ENCODE results near the gene TENT5C.

The TENT5C gene

DNA sequence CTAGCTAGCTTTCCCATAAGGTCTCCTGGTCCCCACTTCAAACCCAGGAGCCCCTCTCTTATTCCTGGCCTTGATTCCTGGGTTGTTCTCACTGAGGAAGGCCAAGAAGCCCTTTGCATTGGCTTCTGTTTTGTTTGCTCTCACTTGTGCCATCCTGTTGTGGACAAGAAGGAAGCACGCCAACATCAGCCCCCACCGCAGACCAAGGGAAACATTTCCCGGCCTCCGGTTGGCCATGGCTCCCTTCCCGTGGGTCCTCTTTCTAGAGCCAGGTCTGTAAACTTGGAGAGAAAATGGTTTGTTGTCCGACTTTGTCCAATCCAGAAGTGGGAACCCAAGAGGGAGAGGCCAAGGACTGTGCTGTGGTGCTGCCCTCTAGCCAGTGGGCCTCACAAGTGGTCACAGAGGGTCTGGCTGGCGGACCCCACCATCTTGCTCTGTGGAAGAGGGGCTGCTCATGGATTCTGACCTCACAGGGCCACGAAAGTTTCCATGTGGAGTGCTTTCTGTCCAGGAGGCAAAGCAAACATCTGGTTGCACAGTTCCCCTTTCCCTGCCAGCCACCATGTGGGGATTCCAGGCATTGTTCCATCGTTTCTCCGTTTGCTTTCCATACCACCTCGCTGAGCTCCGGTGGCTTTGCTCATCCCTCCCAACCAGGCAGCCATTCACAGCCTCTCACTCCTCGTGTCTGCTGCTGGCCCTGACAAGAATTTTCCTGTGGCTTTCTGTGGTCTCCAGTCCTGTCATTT, 18.9 kb upstream of the TENT5C start:
- DNase-seq (ENCODE audit: extremely low read depth, insufficient read length): no peak
- H3K27me3 ChIP-seq (replicated peaks; ENCODE audit: control insufficient read depth, insufficient read depth, low read length): peaks cover 5% of the 10 kb centered on the region
- no peaks in the 10 kb centered on the region for H3K36me3 ChIP-seq (ENCODE audit: control insufficient read depth, insufficient read depth, low read length)
- TF ChIP-seq, protein P1, sequence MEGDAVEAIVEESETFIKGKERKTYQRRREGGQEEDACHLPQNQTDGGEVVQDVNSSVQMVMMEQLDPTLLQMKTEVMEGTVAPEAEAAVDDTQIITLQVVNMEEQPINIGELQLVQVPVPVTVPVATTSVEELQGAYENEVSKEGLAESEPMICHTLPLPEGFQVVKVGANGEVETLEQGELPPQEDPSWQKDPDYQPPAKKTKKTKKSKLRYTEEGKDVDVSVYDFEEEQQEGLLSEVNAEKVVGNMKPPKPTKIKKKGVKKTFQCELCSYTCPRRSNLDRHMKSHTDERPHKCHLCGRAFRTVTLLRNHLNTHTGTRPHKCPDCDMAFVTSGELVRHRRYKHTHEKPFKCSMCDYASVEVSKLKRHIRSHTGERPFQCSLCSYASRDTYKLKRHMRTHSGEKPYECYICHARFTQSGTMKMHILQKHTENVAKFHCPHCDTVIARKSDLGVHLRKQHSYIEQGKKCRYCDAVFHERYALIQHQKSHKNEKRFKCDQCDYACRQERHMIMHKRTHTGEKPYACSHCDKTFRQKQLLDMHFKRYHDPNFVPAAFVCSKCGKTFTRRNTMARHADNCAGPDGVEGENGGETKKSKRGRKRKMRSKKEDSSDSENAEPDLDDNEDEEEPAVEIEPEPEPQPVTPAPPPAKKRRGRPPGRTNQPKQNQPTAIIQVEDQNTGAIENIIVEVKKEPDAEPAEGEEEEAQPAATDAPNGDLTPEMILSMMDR (IDR thresholded peaks at IDR 0.05; ENCODE audit: insufficient read depth, low read length, poor library complexity, severe bottlenecking): no peak
- no peak overlapping the region for H3K4me3 ChIP-seq (replicated peaks; ENCODE audit: low read depth, low read length)

DNA sequence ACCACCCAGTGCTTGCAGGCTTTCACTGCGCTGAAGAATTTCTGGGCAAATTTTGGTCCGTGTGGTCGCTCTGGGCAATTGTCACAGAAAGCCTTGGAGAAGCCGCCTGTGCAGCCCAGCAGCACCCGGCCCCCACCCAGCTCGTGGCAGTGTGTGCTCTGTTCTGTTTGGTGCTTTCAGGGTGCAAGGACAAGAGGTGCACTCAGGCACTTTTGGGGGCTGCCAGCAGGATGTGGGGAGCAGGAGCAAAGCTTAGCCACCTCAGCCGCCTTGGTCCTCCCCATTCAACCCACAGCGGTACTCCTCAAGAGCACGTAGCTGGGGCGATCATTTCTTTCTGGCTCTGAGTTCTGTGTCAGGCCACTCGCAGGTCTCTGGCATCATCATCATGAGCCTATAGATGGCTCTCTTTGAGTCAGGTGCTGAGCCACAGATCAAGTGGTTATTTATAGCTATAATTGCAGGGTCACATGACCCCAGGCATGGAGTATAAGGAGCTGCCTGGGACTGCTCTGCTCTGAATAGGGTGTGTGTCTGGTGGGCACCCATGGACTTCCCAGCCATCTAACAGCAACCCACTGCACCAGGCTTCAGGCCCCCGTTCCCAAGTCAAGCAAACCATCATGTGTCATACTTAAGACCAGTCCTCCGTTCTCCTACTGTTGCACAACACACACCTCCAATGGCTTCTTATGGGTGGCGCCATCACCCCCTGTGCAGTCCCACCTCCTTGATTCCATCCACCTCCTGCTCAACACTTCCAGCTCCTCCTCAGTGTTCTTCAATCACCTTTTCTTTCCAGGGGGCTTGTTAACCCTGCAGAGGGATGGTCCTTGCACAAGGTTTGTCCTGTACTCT, 18.1 kb upstream of the TENT5C start:
- DNase-seq (ENCODE audit: extremely low read depth, insufficient read length): no peak
- H3K27me3 ChIP-seq (replicated peaks; ENCODE audit: control insufficient read depth, insufficient read depth, low read length): peaks cover 5% of the 10 kb centered on the region
- H3K36me3 ChIP-seq (ENCODE audit: control insufficient read depth, insufficient read depth, low read length): no peaks in the 10 kb centered on the region
- TF ChIP-seq, protein P1 (IDR thresholded peaks at IDR 0.05; ENCODE audit: insufficient read depth, low read length, poor library complexity, severe bottlenecking): no peak
- no peak overlapping the region for H3K4me3 ChIP-seq (replicated peaks; ENCODE audit: low read depth, low read length)

DNA sequence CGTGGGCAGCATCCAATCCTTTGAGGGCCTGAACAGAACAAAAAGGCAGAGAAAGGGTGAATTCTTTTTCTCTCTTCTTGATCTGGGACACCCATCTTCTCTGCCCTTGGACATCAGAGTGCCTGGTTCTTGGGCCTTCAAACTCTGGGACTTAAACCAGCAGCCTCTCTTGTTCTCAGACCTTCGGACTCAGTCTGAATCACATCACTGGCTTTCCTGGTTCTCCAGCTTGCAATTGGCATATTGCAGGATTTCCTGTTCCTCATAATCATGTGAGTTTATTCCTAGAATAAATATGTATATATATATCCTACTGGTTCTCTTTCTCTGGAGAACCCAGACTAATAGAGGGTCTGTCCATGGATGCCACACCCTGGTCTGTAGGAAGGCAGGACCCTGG, 16.3 kb upstream of the TENT5C start:
- Histone ChIP-seq H3K4me3 (replicated peaks; ENCODE audit: low read depth, low read length) (no peak overlapping the region), H3K27me3 (replicated peaks; ENCODE audit: control insufficient read depth, insufficient read depth, low read length) (peaks cover 5% of the 10 kb centered on the region), H3K36me3 (ENCODE audit: control insufficient read depth, insufficient read depth, low read length) (no peaks in the 10 kb centered on the region)
- TF ChIP-seq, protein P1 (IDR thresholded peaks at IDR 0.05; ENCODE audit: insufficient read depth, low read length, poor library complexity, severe bottlenecking): no peak
- DNase-seq (ENCODE audit: extremely low read depth, insufficient read length): no peak

DNA sequence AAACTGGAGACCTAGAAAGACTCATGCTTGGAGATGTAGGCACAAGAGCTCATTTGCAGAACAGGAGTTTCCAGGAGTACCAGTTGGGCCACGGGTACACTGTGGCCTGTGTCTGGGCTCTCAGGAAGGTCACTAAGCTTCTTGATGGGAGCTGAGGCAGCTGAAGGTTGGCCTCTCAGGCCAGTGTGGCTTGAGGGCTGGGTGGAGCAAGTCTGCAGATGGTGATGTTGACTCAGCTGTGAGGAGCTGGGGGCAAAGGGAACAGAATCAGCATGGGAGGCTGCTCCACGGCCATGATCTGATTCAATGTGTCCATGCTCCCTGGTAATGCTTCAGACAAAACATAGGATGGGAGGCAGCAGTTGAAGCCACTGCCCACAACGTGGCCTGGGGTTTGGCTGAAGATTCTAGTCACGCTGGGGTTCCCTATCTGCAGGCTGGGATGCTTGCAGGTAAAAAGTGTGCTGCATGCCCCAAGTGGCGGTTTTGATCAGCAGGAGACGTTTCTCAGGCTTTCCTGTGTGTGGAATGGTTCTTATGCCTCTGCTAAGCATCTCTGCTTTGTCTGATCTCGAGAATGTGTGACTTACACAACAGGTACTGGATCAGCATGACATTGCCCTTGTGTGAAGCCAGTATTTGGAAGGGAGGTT, 15.4 kb upstream of the TENT5C start:
- Histone ChIP-seq H3K4me3 (replicated peaks; ENCODE audit: low read depth, low read length) (no peak overlapping the region), H3K27me3 (replicated peaks; ENCODE audit: control insufficient read depth, insufficient read depth, low read length) (peaks cover 5% of the 10 kb centered on the region), H3K36me3 (ENCODE audit: control insufficient read depth, insufficient read depth, low read length) (no peaks in the 10 kb centered on the region)
- TF ChIP-seq, protein P1 (IDR thresholded peaks at IDR 0.05; ENCODE audit: insufficient read depth, low read length, poor library complexity, severe bottlenecking): no peak
- no peak for DNase-seq (ENCODE audit: extremely low read depth, insufficient read length)

DNA sequence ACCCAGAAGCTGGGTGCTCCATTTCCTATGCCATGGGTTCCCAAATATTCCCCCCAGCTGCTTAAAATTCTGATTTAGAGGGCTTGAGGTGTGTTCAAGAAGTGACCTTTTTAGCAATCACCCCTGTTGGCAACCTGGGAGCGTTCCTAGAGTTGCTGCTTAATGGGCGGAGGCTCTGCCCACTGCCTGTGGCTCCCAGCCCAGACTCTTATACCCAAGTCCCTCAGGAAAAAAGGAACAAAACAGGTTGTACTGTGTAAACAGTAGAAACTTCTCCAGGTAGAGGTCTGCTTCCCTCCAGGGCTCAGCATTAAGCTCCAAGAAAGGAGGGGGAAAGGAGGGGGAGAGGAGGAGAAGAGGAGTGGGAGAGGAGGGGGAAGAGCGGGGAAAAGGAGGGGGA, 14.6 kb upstream of the TENT5C start:
- TF ChIP-seq, protein P1 (IDR thresholded peaks at IDR 0.05; ENCODE audit: insufficient read depth, low read length, poor library complexity, severe bottlenecking): no peak
- no peaks in the 10 kb centered on the region for H3K36me3 ChIP-seq (ENCODE audit: control insufficient read depth, insufficient read depth, low read length)
- no peak overlapping the region for H3K4me3 ChIP-seq (replicated peaks; ENCODE audit: low read depth, low read length)
- H3K27me3 ChIP-seq (replicated peaks; ENCODE audit: control insufficient read depth, insufficient read depth, low read length): peaks cover 5% of the 10 kb centered on the region
- DNase-seq (ENCODE audit: extremely low read depth, insufficient read length): no peak
